IPS-20b (cell line): ENCODE results near the gene ENTPD7.

Experiments
- H3K27ac ChIP-seq: one replicate; pipeline ENCODE4 v1.5.1; 2013; ENCODE audit warnings: low read length
- H3K27me3 ChIP-seq: 2 replicates; pipeline ENCODE4 v1.6.1; 2013; ENCODE audit warnings: mild to moderate bottlenecking, low read length, inconsistent platforms; ENCODE audit not compliant: insufficient read depth
- H3K36me3 ChIP-seq: 2 replicates; pipeline ENCODE4 v1.6.1; 2013; ENCODE audit warnings: low read depth, mild to moderate bottlenecking, inconsistent platforms, low read length, moderate library complexity; ENCODE audit not compliant: insufficient read depth
- H3K4me1 ChIP-seq: 2 replicates; pipeline ENCODE4 v1.6.1; 2013; ENCODE audit warnings: mild to moderate bottlenecking, control low read depth, inconsistent platforms, low read length, moderate library complexity; ENCODE audit not compliant: insufficient read depth
- H3K4me3 ChIP-seq: 2 replicates; pipeline ENCODE4 v1.5.1; 2013; ENCODE audit warnings: mild to moderate bottlenecking, low read length, inconsistent platforms
- H3K9ac ChIP-seq: 2 replicates; pipeline ENCODE4 v1.6.1; 2013; ENCODE audit warnings: low read depth, mild to moderate bottlenecking, inconsistent platforms, low read length, moderate library complexity
- H3K9me3 ChIP-seq: 2 replicates; pipeline ENCODE4 v1.6.1; 2013; ENCODE audit warnings: mild to moderate bottlenecking, low read depth, low read length, inconsistent platforms; ENCODE audit not compliant: insufficient read depth

Gene ENTPD7

GRCh38 chr10:99656199-99657064 lies 2.9 kb upstream of the ENTPD7 start:
- no peak overlapping the region for H3K4me3 ChIP-seq
- no peak overlapping the region for H3K27ac ChIP-seq
- no peaks in the 10 kb centered on the region for H3K9me3 ChIP-seq
- H3K4me1 ChIP-seq, result no peaks in the 10 kb centered on the region; the same call in 1 of the 2 replicates
- peaks cover 30% of the 10 kb centered on the region for H3K27me3 ChIP-seq
- H3K9ac ChIP-seq, result no peak overlapping the region
- H3K36me3 ChIP-seq, result no peaks in the 10 kb centered on the region

GRCh38 chr10:99658622-99659030 lies 683 bp upstream of the ENTPD7 start:
- Histone ChIP-seq H3K4me3 (peak overlapping the region; percentile 98), H3K9ac (peak overlapping the region; percentile 77; the same call in 1 of the 2 replicates), H3K4me1 (no peaks in the 10 kb centered on the region; the same call in 1 of the 2 replicates), H3K27ac (no peak overlapping the region), H3K27me3 (peaks cover 30% of the 10 kb centered on the region), H3K36me3 (peaks cover 8% of the 10 kb centered on the region; the same call in 1 of the 2 replicates), H3K9me3 (no peaks in the 10 kb centered on the region)

- Histone ChIP-seq H3K27ac (no peak overlapping the region), H3K4me1 (no peaks in the 10 kb centered on the region; the same call in 1 of the 2 replicates), H3K36me3 (peaks cover 8% of the 10 kb centered on the region; the same call in 1 of the 2 replicates), H3K4me3 (peak overlapping the region; percentile 98), H3K9me3 (no peaks in the 10 kb centered on the region), H3K9ac (peak overlapping the region; percentile 88), H3K27me3 (peaks cover 30% of the 10 kb centered on the region)
Observed at GRCh38 chr10:99659868-99660366, 608 bp downstream of the ENTPD7 start.

GRCh38 chr10:99660662-99661376 lies 1.5 kb downstream of the ENTPD7 start:
- Histone ChIP-seq H3K9me3 (no peaks in the 10 kb centered on the region), H3K4me1 (no peaks in the 10 kb centered on the region; the same call in 1 of the 2 replicates), H3K9ac (no peak overlapping the region), H3K27me3 (peaks cover 30% of the 10 kb centered on the region), H3K27ac (no peak overlapping the region), H3K36me3 (peaks cover 11% of the 10 kb centered on the region; the same call in 1 of the 2 replicates), H3K4me3 (no peak overlapping the region)

- Histone ChIP-seq H3K9ac (no peak overlapping the region), H3K4me1 (no peaks in the 10 kb centered on the region; the same call in 1 of the 2 replicates), H3K9me3 (no peaks in the 10 kb centered on the region), H3K27ac (no peak overlapping the region), H3K27me3 (peaks cover 27% of the 10 kb centered on the region), H3K36me3 (peaks cover 13% of the 10 kb centered on the region; the same call in 1 of the 2 replicates), H3K4me3 (no peak overlapping the region)
Observed at GRCh38 chr10:99661377-99661763, 2.1 kb downstream of the ENTPD7 start.

GRCh38 chr10:99665304-99665703 lies 6.0 kb downstream of the ENTPD7 start:
- no peak overlapping the region for H3K4me3 ChIP-seq
- H3K27me3 ChIP-seq, result no peaks in the 10 kb centered on the region
- H3K4me1 ChIP-seq, result no peaks in the 10 kb centered on the region; the same call in 1 of the 2 replicates
- H3K27ac ChIP-seq, result no peak overlapping the region
- peaks cover 16% of the 10 kb centered on the region; the same call in 1 of the 2 replicates for H3K36me3 ChIP-seq
- no peaks in the 10 kb centered on the region for H3K9me3 ChIP-seq
- H3K9ac ChIP-seq, result no peak overlapping the region

GRCh38 chr10:99667108-99667751 lies 7.9 kb downstream of the ENTPD7 start:
- no peaks in the 10 kb centered on the region for H3K9me3 ChIP-seq
- H3K36me3 ChIP-seq, result peaks cover 16% of the 10 kb centered on the region; the same call in 1 of the 2 replicates
- no peaks in the 10 kb centered on the region for H3K27me3 ChIP-seq
- no peak overlapping the region for H3K9ac ChIP-seq
- no peak overlapping the region for H3K4me3 ChIP-seq
- no peaks in the 10 kb centered on the region for H3K4me1 ChIP-seq
- H3K27ac ChIP-seq, result no peak overlapping the region

GRCh38 chr10:99671386-99671785 lies 12.1 kb downstream of the ENTPD7 start:
- H3K4me1 ChIP-seq, result no peaks in the 10 kb centered on the region
- H3K27me3 ChIP-seq, result no peaks in the 10 kb centered on the region
- H3K27ac ChIP-seq, result no peak overlapping the region
- no peaks in the 10 kb centered on the region for H3K9me3 ChIP-seq
- H3K9ac ChIP-seq, result no peak overlapping the region
- no peak overlapping the region for H3K4me3 ChIP-seq
- peaks cover 3% of the 10 kb centered on the region; the same call in 1 of the 2 replicates for H3K36me3 ChIP-seq

GRCh38 chr10:99672884-99673283 lies 13.6 kb downstream of the ENTPD7 start:
- Histone ChIP-seq H3K27me3 (no peaks in the 10 kb centered on the region), H3K27ac (no peak overlapping the region), H3K36me3 (no peaks in the 10 kb centered on the region; the same call in 1 of the 2 replicates), H3K4me3 (no peak overlapping the region), H3K9me3 (no peaks in the 10 kb centered on the region), H3K4me1 (no peaks in the 10 kb centered on the region), H3K9ac (no peak overlapping the region)

GRCh38 chr10:99673492-99673891 lies 14.2 kb downstream of the ENTPD7 start:
- no peaks in the 10 kb centered on the region for H3K9me3 ChIP-seq
- H3K4me1 ChIP-seq, result no peaks in the 10 kb centered on the region
- H3K4me3 ChIP-seq, result no peak overlapping the region
- no peak overlapping the region for H3K9ac ChIP-seq
- H3K36me3 ChIP-seq, result no peaks in the 10 kb centered on the region; the same call in 1 of the 2 replicates
- H3K27ac ChIP-seq, result no peak overlapping the region
- H3K27me3 ChIP-seq, result no peaks in the 10 kb centered on the region

- Histone ChIP-seq H3K27ac (no peak overlapping the region), H3K9me3 (no peaks in the 10 kb centered on the region), H3K4me1 (no peaks in the 10 kb centered on the region), H3K36me3 (peaks cover 3% of the 10 kb centered on the region), H3K27me3 (no peaks in the 10 kb centered on the region), H3K4me3 (no peak overlapping the region), H3K9ac (no peak overlapping the region)
Observed at GRCh38 chr10:99674762-99675161, 15.5 kb downstream of the ENTPD7 start.
